ENCODE measurements around the gene HK1. TPM values are rescaled to one million over a fixed set of nuclear protein-coding genes. Genes with fewer than 3 reads are reported as not detected.

Gene HK1
- total RNA-seq, 4 donors from 2014 or later, result 92.5 to 216 (median 126) TPM

DNA sequence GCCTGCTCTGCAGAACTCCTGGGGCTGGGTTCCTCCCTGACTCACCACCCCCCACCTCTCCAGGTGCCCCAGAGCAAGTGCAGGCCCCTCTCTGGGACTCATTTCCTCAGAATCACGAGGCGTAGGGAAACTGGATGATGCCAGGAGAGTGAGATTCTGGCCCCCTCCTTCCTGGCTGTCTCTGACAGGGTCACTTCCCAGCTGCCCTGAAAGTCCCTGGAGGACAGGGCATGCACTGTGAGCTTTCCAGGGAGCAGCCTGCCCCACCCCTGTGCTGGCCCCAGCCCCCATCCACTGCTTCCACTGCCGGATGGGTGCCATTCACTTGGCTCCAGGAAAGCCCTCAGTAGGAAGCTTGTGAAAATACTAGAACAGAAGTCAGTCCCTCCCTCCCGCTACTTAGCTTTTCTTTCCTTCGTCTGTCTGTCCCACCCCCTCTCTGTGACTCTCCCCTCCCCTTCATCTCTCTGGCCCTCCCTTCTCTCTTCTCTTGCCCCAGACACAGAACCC lies 128.1 kb downstream of the HK1 start:
- Histone ChIP-seq H3K36me3 (peaks cover 0 to 59% of the 10 kb centered on the region in 2 donors), H3K4me1 (peaks cover 0 to 87% (median 40%) of the 10 kb centered on the region in 3 donors), H3K27me3 (no peaks in the 10 kb centered on the region), H3K27ac (peak overlapping the region in 3 of 4 donors; percentile 92 to 97 (median 96)), H3K4me3 (no peak overlapping the region), H3K9me3 (no peaks in the 10 kb centered on the region)
- TF ChIP-seq, protein P1, sequence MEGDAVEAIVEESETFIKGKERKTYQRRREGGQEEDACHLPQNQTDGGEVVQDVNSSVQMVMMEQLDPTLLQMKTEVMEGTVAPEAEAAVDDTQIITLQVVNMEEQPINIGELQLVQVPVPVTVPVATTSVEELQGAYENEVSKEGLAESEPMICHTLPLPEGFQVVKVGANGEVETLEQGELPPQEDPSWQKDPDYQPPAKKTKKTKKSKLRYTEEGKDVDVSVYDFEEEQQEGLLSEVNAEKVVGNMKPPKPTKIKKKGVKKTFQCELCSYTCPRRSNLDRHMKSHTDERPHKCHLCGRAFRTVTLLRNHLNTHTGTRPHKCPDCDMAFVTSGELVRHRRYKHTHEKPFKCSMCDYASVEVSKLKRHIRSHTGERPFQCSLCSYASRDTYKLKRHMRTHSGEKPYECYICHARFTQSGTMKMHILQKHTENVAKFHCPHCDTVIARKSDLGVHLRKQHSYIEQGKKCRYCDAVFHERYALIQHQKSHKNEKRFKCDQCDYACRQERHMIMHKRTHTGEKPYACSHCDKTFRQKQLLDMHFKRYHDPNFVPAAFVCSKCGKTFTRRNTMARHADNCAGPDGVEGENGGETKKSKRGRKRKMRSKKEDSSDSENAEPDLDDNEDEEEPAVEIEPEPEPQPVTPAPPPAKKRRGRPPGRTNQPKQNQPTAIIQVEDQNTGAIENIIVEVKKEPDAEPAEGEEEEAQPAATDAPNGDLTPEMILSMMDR (IDR thresholded peaks at IDR 0.05), result no peak
- TF ChIP-seq POLR2A (IDR thresholded peaks at IDR 0.05) (no peak), EP300 (IDR thresholded peaks at IDR 0.05) (no peak), POLR2AphosphoS5 (IDR thresholded peaks at IDR 0.05) (peak; percentile 26)
- WGBS, 2 donors (ENCODE audit: low coverage in 1 of 2), result 30% methylated on average over 5 of the region's 5 CpGs; no CpG with 5 or more reads in 1 of the 2 donors
- ATAC-seq, result peak; percentile 5

DNA sequence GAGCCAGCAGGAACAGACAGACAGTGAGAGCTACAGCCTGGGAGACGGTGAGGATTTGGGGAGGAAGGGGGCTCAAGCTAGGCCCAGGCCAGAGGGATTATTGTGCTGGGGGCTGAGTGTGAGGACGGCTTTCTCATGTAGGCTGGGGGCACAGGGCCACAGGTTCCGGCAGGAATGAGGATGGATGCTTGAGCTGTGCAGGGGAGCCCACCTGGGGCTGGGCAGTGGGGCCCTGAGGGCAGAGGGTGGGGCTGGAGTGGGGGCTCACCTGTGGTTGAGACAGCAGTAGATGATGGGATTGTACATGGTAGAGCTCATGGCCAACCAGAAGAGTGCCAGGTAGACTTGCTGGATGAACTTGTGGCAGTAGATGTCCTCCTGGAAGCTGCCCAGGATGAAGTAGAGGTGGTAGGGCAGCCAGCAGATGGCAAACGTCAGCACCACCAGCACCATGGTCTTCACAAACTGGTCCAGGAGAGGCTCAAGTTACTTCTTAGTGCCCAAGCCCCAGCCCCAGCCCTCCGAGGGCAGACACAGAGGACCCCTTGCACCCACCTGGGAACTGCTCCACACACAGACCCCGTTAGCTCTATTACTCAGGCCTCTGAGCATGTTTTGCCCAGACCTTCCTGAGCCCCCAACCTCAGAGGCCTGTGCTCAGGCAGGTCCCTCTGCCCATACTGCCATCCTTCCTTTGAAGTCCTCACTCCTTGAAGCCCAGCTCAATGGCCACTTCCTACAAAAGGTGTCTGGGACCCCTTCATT lies 128.7 kb downstream of the HK1 start:
- ATAC-seq, result no peak
- TF ChIP-seq, protein P1 (IDR thresholded peaks at IDR 0.05), result no peak
- no peak for TF ChIP-seq POLR2AphosphoS5 (IDR thresholded peaks at IDR 0.05)
- no peak for TF ChIP-seq EP300 (IDR thresholded peaks at IDR 0.05)
- no peak for TF ChIP-seq POLR2A (IDR thresholded peaks at IDR 0.05)
- WGBS, 2 donors (ENCODE audit: low coverage in 1 of 2), result 33 to 43% methylated on average over 1 to 3 of the region's 6 CpGs
- H3K4me3 ChIP-seq, result no peak overlapping the region
- H3K9me3 ChIP-seq, result no peaks in the 10 kb centered on the region
- no peaks in the 10 kb centered on the region for H3K27me3 ChIP-seq
- peaks cover 0 to 52% of the 10 kb centered on the region in 2 donors for H3K36me3 ChIP-seq
- peak overlapping the region in 3 of 4 donors; percentile 92 to 97 (median 96) for H3K27ac ChIP-seq
- peaks cover 0 to 90% (median 40%) of the 10 kb centered on the region in 3 donors for H3K4me1 ChIP-seq

DNA sequence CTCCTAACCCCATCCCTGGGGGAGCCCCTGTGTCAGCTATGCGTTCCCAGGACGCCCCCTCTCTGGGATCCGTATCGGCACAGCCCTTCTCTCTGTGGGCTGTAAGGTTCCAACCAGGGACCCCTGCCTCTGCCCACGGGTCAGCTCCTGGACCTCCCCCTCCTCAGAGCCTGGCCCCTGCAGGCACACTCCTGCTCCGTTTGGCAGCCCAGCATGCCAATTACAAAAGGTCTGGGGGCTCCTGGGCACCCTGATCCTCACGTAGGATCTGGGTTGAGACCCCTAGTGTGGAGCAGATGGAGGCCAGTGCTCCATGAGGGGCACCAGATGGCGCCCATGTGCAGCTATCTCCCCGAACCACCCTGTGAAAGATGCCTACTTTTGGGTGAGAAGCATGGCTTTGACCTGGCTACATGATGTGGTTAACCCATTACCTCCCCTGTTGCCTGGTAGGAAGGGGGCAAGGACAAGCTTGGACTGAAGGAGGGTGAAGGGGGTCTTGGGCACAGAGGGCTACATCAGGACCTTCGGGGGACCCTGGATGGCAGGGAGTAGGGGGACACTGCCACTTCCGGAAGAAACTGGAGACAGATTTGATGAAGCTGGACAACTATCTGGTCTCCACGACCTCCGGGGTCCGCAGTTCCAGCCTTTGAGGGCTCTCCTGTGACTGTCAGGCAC lies 129.5 kb downstream of the HK1 start:
- no peak for TF ChIP-seq EP300 (IDR thresholded peaks at IDR 0.05)
- no peak for TF ChIP-seq POLR2A (IDR thresholded peaks at IDR 0.05)
- TF ChIP-seq, protein P1 (IDR thresholded peaks at IDR 0.05), result peak in 1 of 4 experiments; percentile 41
- no peak for TF ChIP-seq POLR2AphosphoS5 (IDR thresholded peaks at IDR 0.05)
- Histone ChIP-seq H3K9me3 (no peaks in the 10 kb centered on the region), H3K36me3 (peaks cover 0 to 45% of the 10 kb centered on the region in 2 donors), H3K4me3 (peak overlapping the region in 1 of 2 donors; percentile 22), H3K4me1 (peaks cover 0 to 90% (median 41%) of the 10 kb centered on the region in 3 donors), H3K27ac (peak overlapping the region; percentile 49 to 97 (median 94)), H3K27me3 (no peaks in the 10 kb centered on the region)
- ATAC-seq, result no peak
- 64% methylated on average over 7 to 8 of the region's 14 CpGs for WGBS, 2 donors (ENCODE audit: low coverage in 1 of 2)

DNA sequence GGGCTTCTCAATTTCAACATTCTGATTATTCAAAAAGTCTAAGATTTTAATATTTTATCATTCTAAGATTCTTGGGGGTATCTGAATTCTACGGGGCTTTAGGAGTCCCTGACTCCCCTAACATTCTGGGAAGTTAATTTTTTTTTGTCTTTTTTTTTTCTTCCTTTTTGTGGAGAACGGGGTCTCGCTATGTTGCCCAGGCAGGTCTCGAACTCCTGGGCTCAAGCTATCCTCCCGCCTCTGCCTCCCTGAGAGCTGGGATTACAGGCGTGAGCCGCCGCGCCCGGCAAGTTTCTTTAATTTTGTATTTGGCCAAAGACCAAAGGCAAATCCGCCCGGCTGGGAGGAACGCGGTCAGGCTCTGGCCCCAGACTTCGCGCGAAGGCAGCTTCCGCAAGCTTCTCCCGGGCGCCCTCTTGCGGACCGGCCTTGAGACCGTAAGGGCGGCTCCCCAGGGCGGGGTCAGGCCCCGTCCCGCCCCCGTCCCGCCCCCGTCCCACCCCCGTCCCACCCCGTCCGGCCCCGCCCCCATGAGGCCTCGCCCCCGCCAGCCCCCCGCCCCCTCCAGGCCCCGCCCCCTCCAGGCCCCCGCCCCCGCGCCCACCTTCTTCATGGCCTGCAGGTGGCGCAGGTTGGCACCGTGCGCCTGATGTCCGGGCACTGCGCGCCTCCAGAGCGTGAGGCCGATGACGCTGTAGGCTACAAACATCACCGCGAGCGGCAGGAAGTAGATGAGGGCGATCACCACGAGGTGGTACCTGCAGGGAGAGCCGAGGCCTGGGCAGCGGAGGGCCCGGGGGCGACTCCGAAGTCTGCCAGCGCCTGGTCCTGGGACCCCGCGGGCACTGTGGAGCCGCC lies 130.3 kb downstream of the HK1 start:
- no peak for TF ChIP-seq EP300 (IDR thresholded peaks at IDR 0.05)
- peak; percentile 73 for TF ChIP-seq POLR2AphosphoS5 (IDR thresholded peaks at IDR 0.05)
- TF ChIP-seq, protein P1 (IDR thresholded peaks at IDR 0.05), result peak in 3 of 4 experiments; percentile 56 to 93 (median 60)
- no peak for TF ChIP-seq POLR2A (IDR thresholded peaks at IDR 0.05)
- Histone ChIP-seq H3K27ac (peak overlapping the region; percentile 77 to 97 (median 94)), H3K4me1 (peaks cover 0 to 90% (median 40%) of the 10 kb centered on the region in 3 donors), H3K4me3 (peak overlapping the region in 1 of 2 donors; percentile 54), H3K27me3 (no peaks in the 10 kb centered on the region), H3K9me3 (no peaks in the 10 kb centered on the region), H3K36me3 (peaks cover 0 to 37% of the 10 kb centered on the region in 2 donors)
- peak; percentile 87 for ATAC-seq
- WGBS, 2 donors (ENCODE audit: low coverage in 1 of 2), result 12 to 17% methylated on average over 5 to 7 of the region's 64 CpGs

Data from gastroesophageal sphincter (tissue), 4 donors.